Measurements from ENCODE around the gene AP2A2.

AP2A2 gene

GRCh38 chr11:1002406-1002984 lies 76.8 kb downstream of the AP2A2 start:
- in situ Hi-C loops (cut with HindIII; ENCODE audit: low sequenced_read_pairs): no loop called here
- no peak overlapping the region for H3K4me3 ChIP-seq (ENCODE audit: low read depth, low read length)
- TF ChIP-seq, protein P1, sequence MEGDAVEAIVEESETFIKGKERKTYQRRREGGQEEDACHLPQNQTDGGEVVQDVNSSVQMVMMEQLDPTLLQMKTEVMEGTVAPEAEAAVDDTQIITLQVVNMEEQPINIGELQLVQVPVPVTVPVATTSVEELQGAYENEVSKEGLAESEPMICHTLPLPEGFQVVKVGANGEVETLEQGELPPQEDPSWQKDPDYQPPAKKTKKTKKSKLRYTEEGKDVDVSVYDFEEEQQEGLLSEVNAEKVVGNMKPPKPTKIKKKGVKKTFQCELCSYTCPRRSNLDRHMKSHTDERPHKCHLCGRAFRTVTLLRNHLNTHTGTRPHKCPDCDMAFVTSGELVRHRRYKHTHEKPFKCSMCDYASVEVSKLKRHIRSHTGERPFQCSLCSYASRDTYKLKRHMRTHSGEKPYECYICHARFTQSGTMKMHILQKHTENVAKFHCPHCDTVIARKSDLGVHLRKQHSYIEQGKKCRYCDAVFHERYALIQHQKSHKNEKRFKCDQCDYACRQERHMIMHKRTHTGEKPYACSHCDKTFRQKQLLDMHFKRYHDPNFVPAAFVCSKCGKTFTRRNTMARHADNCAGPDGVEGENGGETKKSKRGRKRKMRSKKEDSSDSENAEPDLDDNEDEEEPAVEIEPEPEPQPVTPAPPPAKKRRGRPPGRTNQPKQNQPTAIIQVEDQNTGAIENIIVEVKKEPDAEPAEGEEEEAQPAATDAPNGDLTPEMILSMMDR (IDR thresholded peaks at IDR 0.05; ENCODE audit: low read depth, low read length, missing control alignments): no peak
- DNase-seq (ENCODE audit: low read depth): no peak

GRCh38 chr11:1003159-1003558 lies 77.5 kb downstream of the AP2A2 start:
- in situ Hi-C loops (cut with HindIII; ENCODE audit: low sequenced_read_pairs): no loop called here
- H3K4me3 ChIP-seq (ENCODE audit: low read depth, low read length): no peak overlapping the region
- TF ChIP-seq, protein P1 (IDR thresholded peaks at IDR 0.05; ENCODE audit: low read depth, low read length, missing control alignments): no peak
- DNase-seq (ENCODE audit: low read depth): no peak

GRCh38 chr11:1005928-1006327 lies 80.3 kb downstream of the AP2A2 start:
- DNase-seq (ENCODE audit: low read depth): no peak
- in situ Hi-C loops (cut with HindIII; ENCODE audit: low sequenced_read_pairs): no loop called here
- TF ChIP-seq, protein P1 (IDR thresholded peaks at IDR 0.05; ENCODE audit: low read depth, low read length, missing control alignments): no peak
- no peak overlapping the region for H3K4me3 ChIP-seq (ENCODE audit: low read depth, low read length)

GRCh38 chr11:1006762-1007161 lies 81.1 kb downstream of the AP2A2 start:
- in situ Hi-C loops (cut with HindIII; ENCODE audit: low sequenced_read_pairs): no loop called here
- H3K4me3 ChIP-seq (ENCODE audit: low read depth, low read length): no peak overlapping the region
- DNase-seq (ENCODE audit: low read depth): no peak
- TF ChIP-seq, protein P1 (IDR thresholded peaks at IDR 0.05; ENCODE audit: low read depth, low read length, missing control alignments): no peak

DNA sequence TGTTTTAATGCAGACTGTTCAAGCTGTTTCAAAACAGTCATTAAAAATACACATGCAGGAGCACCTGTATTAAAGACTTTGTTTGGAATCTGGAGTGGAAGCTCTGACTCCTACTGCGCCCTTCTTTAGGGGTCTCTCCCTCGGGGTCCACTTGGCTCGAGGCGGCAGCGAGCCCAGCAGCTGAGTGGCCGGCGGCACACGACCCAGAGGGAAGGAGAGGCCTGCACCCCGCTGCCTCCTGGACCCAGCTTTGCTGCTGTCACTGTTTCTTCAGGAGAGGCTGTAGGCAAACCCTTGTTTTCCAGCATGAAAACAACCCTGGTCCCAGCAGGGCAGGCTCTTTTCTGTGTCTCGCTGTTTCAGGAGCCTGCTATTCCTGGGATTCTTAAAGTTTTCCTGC lies 81.6 kb downstream of the AP2A2 start:
- in situ Hi-C loops (cut with HindIII; ENCODE audit: low sequenced_read_pairs): no loop called here
- no peak for DNase-seq (ENCODE audit: low read depth)
- no peak overlapping the region for H3K4me3 ChIP-seq (ENCODE audit: low read depth, low read length)
- TF ChIP-seq, protein P1 (IDR thresholded peaks at IDR 0.05; ENCODE audit: low read depth, low read length, missing control alignments): no peak

GRCh38 chr11:1008001-1008802 lies 82.5 kb downstream of the AP2A2 start:
- H3K4me3 ChIP-seq (ENCODE audit: low read depth, low read length): no peak overlapping the region
- in situ Hi-C loops (cut with HindIII; ENCODE audit: low sequenced_read_pairs): no loop called here
- TF ChIP-seq, protein P1 (IDR thresholded peaks at IDR 0.05; ENCODE audit: low read depth, low read length, missing control alignments): no peak
- DNase-seq (ENCODE audit: low read depth): no peak

All from astrocyte of the cerebellum (primary cell).